ENCODE results near the gene MS4A7.
A peak's percentile ranks its signal among the peaks of the same experiment; 100 is the strongest.

The MS4A7 gene

GRCh38 chr11:60378354-60378753 lies at the start of gene MS4A7:
Gene MS4A7, plus strand, starts transcription at chr11:60378532. Its CDS starts 4,610 bp downstream, at chr11:60383142.
- peak; percentile 69 for DNase-seq (ENCODE audit: low spot score)
- no peak for TF ChIP-seq CTCF (IDR thresholded peaks at IDR 0.05; ENCODE audit: extremely low read depth, missing control alignments)

GRCh38 chr11:60332846-60333245 lies 45.5 kb upstream of the MS4A7 start:
- TF ChIP-seq CTCF (IDR thresholded peaks at IDR 0.05; ENCODE audit: extremely low read depth, missing control alignments) = no peak

GRCh38 chr11:60334005-60334620 lies 44.2 kb upstream of the MS4A7 start:
- peak; percentile 63 for TF ChIP-seq CTCF (IDR thresholded peaks at IDR 0.05; ENCODE audit: extremely low read depth, missing control alignments)
- peak; percentile 60 for DNase-seq (ENCODE audit: low spot score)

More at GRCh38 chr11:60332846-60333245, 45.5 kb upstream of the MS4A7 start:
- no peak for DNase-seq (ENCODE audit: low spot score)

- DNase-seq (ENCODE audit: low spot score) = no peak
- TF ChIP-seq CTCF (IDR thresholded peaks at IDR 0.05; ENCODE audit: extremely low read depth, missing control alignments) = no peak
These were observed 41.5 kb upstream of the MS4A7 start for GRCh38 chr11:60336767-60337391.

GRCh38 chr11:60338053-60338452 lies 40.3 kb upstream of the MS4A7 start:
- DNase-seq (ENCODE audit: low spot score) = no peak
- no peak for TF ChIP-seq CTCF (IDR thresholded peaks at IDR 0.05; ENCODE audit: extremely low read depth, missing control alignments)

GRCh38 chr11:60339356-60339755 lies 39.0 kb upstream of the MS4A7 start:
- no peak for DNase-seq (ENCODE audit: low spot score)
- no peak for TF ChIP-seq CTCF (IDR thresholded peaks at IDR 0.05; ENCODE audit: extremely low read depth, missing control alignments)

- peak; percentile 43 for TF ChIP-seq CTCF (IDR thresholded peaks at IDR 0.05; ENCODE audit: extremely low read depth, missing control alignments)
- DNase-seq (ENCODE audit: low spot score) = no peak
These were observed 35.1 kb upstream of the MS4A7 start for GRCh38 chr11:60343094-60343704.
